GM18867 (cell line): ENCODE measurements around the gene HELZ.
"Not testable (repeated sequence)": the region's sequence is repeated elsewhere in the genome, so short reads cannot be mapped to it uniquely, and the experiment has no call there.

Experiments
- ATAC-seq: cut with Tn5 transposase; IDR thresholded peaks from one replicate; pipeline ENCODE4 v1.9.1; 2021; ENCODE audit warnings: mild to moderate bottlenecking, moderate library complexity; ENCODE audit not compliant: unreplicated experiment

Gene HELZ

DNA sequence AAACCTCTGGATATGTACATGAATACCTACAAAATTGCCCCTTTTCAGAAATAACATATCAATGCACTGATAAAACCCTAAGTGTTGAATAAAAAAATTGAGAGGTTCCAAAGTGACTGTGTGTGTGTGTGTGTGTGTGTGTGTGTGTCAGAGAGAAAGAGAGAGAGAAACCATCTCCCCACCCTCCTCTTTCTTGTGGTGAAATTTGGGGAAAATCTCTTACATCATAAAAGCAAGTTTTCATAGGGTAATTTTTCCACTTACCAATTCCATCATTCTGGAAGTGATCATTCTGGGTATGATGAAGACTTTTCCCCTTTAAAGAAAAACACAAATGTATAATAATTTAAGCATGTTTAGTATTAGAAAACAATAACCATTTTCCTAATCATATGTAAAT is 121.3 kb downstream of the HELZ start:
- ATAC-seq, result no peak

- ATAC-seq, result no peak
Observed at GRCh38 chr17:67121316-67121891, 123.6 kb downstream of the HELZ start.

- no peak for ATAC-seq
Observed at GRCh38 chr17:67119102-67119501, 125.9 kb downstream of the HELZ start.

DNA sequence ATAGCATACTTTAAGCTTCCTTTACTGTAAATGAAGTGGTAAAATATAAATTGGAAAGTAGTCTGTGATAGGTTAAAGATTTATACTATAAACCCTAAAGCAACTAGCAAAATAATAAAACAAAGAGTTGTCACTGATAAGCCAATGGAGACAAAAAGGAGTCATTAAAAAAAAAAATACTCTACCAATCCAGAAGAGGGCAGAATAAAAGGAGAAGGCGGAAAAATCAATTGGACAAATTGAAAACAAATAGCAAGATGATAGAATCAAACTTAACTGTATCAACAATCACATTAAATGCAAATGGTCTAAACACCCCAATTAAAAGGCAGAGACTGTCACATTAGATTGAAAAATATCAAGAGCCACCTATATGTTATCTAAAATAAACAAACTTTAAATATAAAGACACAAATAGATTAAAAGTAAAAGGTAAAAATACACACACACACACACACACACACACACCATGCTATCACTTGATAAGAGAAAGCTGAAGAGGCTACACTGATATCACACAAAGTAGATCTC is 128.9 kb downstream of the HELZ start:
- ATAC-seq, result no peak

DNA sequence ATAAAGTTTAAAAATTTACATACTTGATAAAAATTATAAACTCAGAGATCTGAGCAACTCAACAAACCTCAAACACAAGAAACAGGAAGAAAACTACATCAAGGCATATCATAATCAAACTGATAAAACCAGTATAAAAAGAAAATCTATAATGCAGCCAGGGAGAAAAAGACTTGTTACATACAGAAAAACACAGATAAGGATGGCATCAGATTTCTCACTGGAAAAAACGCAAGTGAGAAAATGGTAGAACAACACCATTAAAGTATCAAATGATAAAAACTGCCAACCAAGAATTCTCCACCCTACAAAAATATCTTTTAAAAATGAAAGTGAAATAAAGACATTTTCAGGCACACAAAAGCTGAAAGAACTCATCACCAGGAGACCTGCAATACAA is 129.6 kb downstream of the HELZ start:
- ATAC-seq, result no peak

- no peak for ATAC-seq
Observed at GRCh38 chr17:67113486-67113885, 131.5 kb downstream of the HELZ start.

- no peak for ATAC-seq
Observed at GRCh38 chr17:67111808-67112207, 133.2 kb downstream of the HELZ start.

DNA sequence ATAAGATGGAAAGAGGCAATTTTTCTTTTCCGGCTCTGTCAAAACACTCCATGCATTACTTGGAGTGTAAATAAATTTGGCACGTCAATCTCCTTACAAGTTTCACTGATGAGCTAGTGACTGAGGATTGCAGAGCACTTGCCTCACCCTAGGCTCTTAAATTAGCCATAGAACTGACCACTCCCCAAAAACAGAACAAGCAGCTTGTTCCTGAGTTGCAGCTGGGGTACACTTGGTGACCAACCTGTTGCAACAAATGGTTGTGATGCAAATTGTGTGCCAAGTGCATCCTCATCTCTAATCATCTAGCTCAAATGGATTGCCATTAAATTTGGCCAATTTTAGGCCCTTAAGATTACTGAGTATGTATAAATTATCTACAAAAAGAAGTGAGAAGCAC is 133.7 kb downstream of the HELZ start:
- ATAC-seq, result no peak

DNA sequence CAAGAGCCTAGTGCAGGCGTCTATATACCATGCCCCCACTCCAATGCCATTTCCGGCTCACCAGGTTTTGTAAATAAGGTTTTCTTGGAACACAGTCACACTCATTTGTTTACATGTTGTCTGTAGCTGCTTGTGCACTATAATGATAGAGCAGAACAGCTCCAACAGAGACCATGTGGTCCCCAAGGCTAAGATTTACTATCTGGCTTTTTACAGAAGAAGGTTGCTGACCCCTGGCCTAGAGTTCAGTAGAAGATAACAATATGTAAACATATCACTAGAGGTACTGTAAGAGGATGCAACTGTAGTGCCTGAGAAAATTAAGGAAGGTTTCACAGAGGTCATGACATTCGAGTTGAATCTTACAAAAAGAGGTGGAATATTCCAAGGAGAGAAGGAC is 134.4 kb downstream of the HELZ start:
- ATAC-seq, result no peak

GRCh38 chr17:67109111-67109510 is 135.9 kb downstream of the HELZ start:
- ATAC-seq, result no peak

DNA sequence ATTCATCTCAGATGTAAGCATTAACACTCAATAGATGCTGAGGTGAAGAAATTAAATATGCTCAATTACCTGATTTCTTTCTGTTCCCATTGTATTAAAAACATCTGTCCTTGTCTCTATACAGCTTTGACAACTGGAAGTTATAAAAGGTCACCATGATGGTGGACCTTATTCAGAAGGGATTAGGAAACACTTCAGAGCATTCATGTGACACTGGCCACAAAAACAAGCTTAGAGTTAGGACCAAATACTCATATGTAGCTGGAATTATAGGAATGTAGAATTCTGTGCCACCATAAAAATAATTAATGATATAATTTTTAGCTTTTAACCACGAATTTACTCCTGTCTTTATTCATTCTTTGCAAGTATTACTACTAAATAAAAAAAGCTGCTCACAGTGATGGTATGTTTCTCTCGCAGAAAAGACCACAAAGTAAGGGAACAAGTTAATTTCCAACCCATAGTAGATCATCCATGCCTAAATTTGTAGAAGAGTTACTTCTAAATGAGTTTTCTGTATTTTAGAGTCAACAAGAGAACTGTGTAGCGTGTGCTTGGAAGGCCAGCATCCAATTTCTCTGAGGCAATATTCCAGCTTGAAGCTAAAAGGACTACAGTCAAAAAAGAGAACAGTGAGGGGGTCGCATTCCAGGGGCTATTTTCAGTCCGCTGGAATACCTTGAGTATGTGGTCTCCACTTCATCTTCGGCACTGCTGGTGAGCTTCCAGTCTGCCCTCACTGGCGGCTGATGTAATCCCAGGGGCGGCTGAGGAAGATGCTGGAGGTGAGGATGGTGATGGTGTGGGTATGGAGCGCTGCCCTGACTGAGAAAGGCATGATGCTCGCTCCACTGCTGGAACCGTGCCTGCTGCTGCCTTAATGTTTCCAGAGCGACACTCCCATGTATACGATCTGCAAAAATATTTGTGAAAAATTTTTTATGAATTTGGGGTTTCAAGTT is 136.9 kb downstream of the HELZ start:
- no peak for ATAC-seq

- no peak for ATAC-seq
Observed at GRCh38 chr17:67107171-67107570, 137.8 kb downstream of the HELZ start.

DNA sequence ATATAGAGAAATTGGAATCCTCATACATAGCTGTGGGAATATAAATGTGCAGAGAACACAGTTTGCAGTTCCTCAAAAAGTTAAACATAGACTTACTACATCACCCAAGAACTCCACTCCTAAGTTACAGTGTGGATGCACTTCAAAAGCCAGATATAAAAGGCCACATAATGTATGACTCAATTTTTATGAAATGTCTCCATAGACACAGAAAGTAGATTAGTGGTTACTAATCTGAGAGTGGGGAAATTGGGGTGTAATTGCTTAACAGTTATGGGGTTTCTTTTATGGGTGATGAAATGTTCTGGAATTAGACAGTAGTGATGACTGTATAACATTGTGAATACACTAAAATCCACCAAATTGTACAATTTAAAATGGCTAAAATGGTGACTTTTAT is 139.8 kb downstream of the HELZ start:
- ATAC-seq, result no peak

DNA sequence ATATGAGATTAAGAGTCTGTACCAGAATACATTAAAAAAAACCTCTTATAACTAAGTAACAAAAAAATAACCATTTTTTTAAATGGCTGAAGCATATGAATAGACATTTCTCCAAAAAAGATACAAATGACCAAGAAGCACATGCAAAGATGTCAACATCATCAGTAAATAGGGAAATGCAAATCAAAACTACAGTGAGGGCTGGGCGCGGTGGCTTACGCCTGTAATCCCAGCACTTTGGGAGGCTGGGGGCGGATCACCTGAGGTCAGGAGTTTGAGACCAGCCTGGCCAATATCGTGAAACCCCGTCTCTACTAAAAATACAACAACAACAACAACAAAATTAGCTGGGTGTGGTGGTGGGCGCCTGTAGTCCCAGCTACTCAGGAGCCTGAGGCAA is 140.4 kb downstream of the HELZ start:
- not testable (repeated sequence) for ATAC-seq

- no peak for ATAC-seq
Observed at GRCh38 chr17:67098006-67098405, 147.0 kb downstream of the HELZ start.

DNA sequence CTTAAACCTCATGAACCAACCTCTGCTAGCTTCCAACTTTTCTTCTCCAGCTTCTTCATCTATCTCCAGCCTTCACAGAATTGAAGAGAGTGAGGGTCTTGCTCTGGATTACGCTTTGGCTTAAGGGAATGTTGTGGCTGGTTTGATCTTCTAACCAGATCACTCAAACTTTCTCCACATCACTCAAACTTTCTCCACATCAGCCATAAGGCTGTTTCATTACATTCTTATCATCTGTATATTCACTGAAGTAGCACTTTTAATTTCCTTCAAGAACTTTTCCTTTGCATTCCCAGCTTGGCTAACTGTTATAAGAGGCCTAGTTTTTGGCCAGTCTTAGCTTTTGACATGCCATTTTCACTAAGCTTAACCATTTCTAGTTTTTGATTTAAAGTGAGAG is 148.4 kb downstream of the HELZ start:
- no peak for ATAC-seq

GRCh38 chr17:67095803-67096202 is 149.2 kb downstream of the HELZ start:
- no peak for ATAC-seq

DNA sequence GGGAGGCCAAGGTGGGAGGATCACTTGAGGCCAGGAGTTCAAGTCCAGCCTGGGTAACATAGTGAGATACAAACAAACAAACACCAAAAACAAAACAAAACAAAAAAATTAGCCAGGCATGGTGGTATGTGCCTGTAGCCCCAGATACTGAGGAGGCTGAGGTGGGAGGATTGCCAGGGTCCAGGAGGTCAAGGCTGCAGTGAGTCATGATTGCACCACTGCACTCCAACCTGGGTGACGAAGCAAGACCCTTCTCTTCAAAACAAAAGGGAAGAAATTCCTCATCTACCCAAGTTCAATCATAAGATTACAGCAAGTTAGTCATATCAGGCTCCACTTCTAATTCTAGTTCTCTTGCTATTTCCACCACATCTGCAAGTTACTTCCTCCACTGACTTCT is 149.7 kb downstream of the HELZ start:
- not testable (repeated sequence) for ATAC-seq

GRCh38 chr17:67093348-67093747 is 151.6 kb downstream of the HELZ start:
- no peak for ATAC-seq

DNA sequence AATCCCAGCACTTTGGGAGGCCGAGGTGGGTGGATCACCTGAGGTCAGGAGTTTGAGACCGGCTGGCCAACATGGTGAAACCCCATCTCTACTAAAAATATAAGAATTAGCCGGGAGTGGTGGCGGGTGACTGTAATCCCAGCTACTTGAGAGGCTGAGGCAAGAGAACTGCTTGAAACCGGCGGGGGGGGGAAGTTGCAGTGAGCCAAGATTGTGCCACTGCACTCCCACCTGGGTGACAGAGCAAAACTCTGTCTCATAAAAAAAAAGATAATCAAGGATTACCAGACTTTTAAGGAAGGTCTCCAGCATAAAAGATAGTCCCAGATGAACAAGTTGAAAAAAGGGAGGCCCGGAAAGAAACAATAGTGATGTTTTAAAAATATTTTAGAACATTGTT is 152.3 kb downstream of the HELZ start:
- not testable (repeated sequence) for ATAC-seq

DNA sequence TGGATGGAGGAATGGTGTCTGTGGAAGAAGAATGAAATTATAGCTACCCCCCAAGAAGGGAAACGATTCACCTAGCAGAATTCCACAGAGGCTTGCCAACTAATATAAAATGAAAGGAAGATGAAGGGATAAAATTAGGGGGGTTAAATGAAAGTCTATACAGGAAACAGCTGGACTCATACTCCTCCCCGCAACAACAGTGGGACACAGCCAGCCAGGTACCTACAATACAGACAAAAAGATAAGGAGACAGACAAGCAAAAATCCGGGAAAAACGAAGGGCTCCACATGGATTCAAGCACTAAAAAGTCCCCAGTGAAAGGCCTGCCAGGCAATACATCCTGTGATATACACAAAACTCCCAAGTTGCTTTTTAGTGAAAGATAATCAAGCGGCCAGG is 152.7 kb downstream of the HELZ start:
- ATAC-seq, result no peak

DNA sequence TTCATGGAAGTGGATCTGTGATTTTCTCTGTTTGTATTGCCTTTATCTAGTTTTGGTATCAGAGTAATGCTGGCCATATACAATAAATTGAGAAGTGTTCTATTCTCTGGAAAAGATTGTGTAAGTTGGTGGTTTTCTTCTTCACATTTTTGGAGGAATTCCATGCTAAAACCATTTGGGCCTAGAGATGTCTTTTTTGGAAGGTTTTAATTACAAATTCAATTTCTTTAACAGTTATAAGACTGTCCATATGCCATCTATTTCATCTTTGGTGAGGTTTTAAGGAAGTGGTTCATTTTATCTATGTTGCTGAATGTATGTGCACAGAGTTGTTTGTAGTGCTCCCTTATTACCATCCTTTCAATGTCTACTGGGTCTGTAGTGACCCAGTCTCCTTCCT is 154.7 kb downstream of the HELZ start:
- no peak for ATAC-seq
